H1 (cell line): ENCODE data around the gene SCGB1C2. TPM values are rescaled to one million over a fixed set of nuclear protein-coding genes. Genes with fewer than 3 reads are reported as not detected.

ENCODE experiments used
- CTCF ChIA-PET: fragments of 300-600 bp; sonication (Branson Sonifier 250); formaldehyde crosslinking; loops from one replicate; lab custom pipeline; 2021; ENCODE audit not compliant: partially characterized antibody; lab: Charles Lee
- POLR2A ChIA-PET: fragments of 300-600 bp; sonication (Branson Sonifier 250); formaldehyde crosslinking; loops from one replicate; lab custom pipeline; 2021; ENCODE audit warnings: inconsistent platforms; ENCODE audit not compliant: partially characterized antibody; lab: Charles Lee
- DNase-seq, 2 experiments: peaks; one replicate each; pipeline versions ENCODE4 v3.0.0 to v3.0.0-alpha.2; 2010 to 2022; ENCODE audit warnings: low spot score in 2 of 2, low read depth in 1 of 2, mixed read lengths in 1 of 2
- FAIRE-seq: peaks from 2 replicates; lab custom pipeline; 2011; peaks lifted over from hg19 to GRCh38; lab: Jason Lieb, UNC
- H2AFZ ChIP-seq: 2 replicates; pipeline ENCODE4 v1.8.1; 2012; ENCODE audit warnings: low read length, inconsistent platforms
- H2AK5ac ChIP-seq: 2 replicates; pipeline ENCODE4 v1.6.1; 2013; ENCODE audit warnings: low read depth, low read length
- H2BK120ac ChIP-seq: replicated peaks from 2 replicates; pipeline ENCODE3; 2013; ENCODE audit warnings: low read depth, low read length, inconsistent platforms
- H2BK12ac ChIP-seq: 2 replicates; pipeline ENCODE4 v1.6.1; 2013; ENCODE audit warnings: low read depth, low read length
- H2BK15ac ChIP-seq: 2 replicates; pipeline ENCODE4 v1.6.1; 2013; ENCODE audit warnings: low read length
- H2BK20ac ChIP-seq: 2 replicates; pipeline ENCODE4 v1.6.1; 2013; ENCODE audit warnings: low read length
- H2BK5ac ChIP-seq: 2 replicates; pipeline ENCODE4 v1.6.1; 2013; ENCODE audit warnings: low read depth, low read length
- H3K14ac ChIP-seq: 2 replicates; pipeline ENCODE4 v1.6.1; 2013; ENCODE audit warnings: inconsistent platforms; ENCODE audit not compliant: insufficient read length
- H3K18ac ChIP-seq: 2 replicates; pipeline ENCODE4 v1.6.1; 2013; ENCODE audit warnings: low read length; ENCODE audit errors: extremely low read depth
- H3K23ac ChIP-seq: 2 replicates; pipeline ENCODE4 v1.6.1; 2013; ENCODE audit warnings: inconsistent platforms; ENCODE audit not compliant: insufficient read length
- H3K23me2 ChIP-seq: 2 replicates; pipeline ENCODE4 v1.6.1; 2013; ENCODE audit warnings: low read depth, low read length
- H3K27ac ChIP-seq: 2 replicates; pipeline ENCODE4 v1.6.1; 2011; ENCODE audit warnings: low read depth, low read length, inconsistent platforms
- H3K27me3 ChIP-seq, 4 experiments: replicated peaks in 1 of 4; 1 replicate in 1 of 4; 2 replicates in 3 of 4; pipeline versions ENCODE4 v1.6.1 to v1.8.1; 2011 to 2013; ENCODE audit warnings: low read length in 3 of 4, mild to moderate bottlenecking in 3 of 4, inconsistent platforms in 2 of 4, mixed read lengths in 2 of 4, moderate library complexity in 1 of 4; ENCODE audit not compliant: control insufficient read depth in 3 of 4, insufficient read depth in 3 of 4; ENCODE audit errors: extremely low read depth in 1 of 4
- H3K36me3 ChIP-seq, 4 experiments: 2 replicates each; pipeline versions ENCODE4 v1.6.1 to v1.8.1; 2011 to 2013; ENCODE audit warnings: mild to moderate bottlenecking in 4 of 4, low read length in 3 of 4, moderate library complexity in 2 of 4, control low read depth in 1 of 4, inconsistent platforms in 1 of 4; ENCODE audit not compliant: insufficient read depth in 4 of 4, control insufficient read depth in 2 of 4
- H3K4ac ChIP-seq: replicated peaks from 2 replicates; pipeline ENCODE3; 2013; ENCODE audit warnings: low read length, low read depth, mixed read lengths, inconsistent platforms; ENCODE audit not compliant: insufficient read length
- H3K4me1 ChIP-seq, 4 experiments: replicated peaks in 1 of 4; 1 replicate in 1 of 4; 2 replicates in 3 of 4; pipeline versions ENCODE4 v1.6.1 to v1.8.1; 2011 to 2013; ENCODE audit warnings: low read length in 3 of 4, inconsistent platforms in 2 of 4, mixed read lengths in 1 of 4; ENCODE audit not compliant: insufficient read depth in 4 of 4, control insufficient read depth in 3 of 4
- H3K4me2 ChIP-seq, 2 experiments: 2 replicates each; pipeline versions ENCODE4 v1.6.1 to v1.8.1; 2011 to 2013; ENCODE audit warnings: low read depth in 2 of 2, low read length in 2 of 2, control low read depth in 1 of 2, inconsistent platforms in 1 of 2, mild to moderate bottlenecking in 1 of 2; ENCODE audit not compliant: insufficient read depth in 1 of 2
- H3K4me3 ChIP-seq, 4 experiments: fragments of 200-600, 300-600 bp in 1 of 4; sonication (generic), shearing (Covaris generic), sonication (Bioruptor Twin) in 1 of 4; 2 replicates each; pipeline versions ENCODE4 v1.5.1 to v1.8.1; 2011 to 2016; ENCODE audit warnings: low read length in 4 of 4, low read depth in 3 of 4, control low read depth in 2 of 4, inconsistent platforms in 2 of 4, mild to moderate bottlenecking in 2 of 4, mixed read lengths in 1 of 4, moderate library complexity in 1 of 4; ENCODE audit not compliant: insufficient read depth in 2 of 4; ENCODE audit errors: extremely low read depth in 1 of 4
- H3K56ac ChIP-seq: replicated peaks from 2 replicates; pipeline ENCODE3; 2013; ENCODE audit warnings: low read depth, mild to moderate bottlenecking, mixed read lengths, low read length, inconsistent platforms; ENCODE audit not compliant: insufficient read length
- H3K79me1 ChIP-seq: 2 replicates; pipeline ENCODE4 v1.6.1; 2013; ENCODE audit warnings: low read depth, low read length, control low read depth
- H3K79me2 ChIP-seq, 2 experiments: 2 replicates each; pipeline versions ENCODE4 v1.6.1 to v1.8.1; 2012 to 2013; ENCODE audit warnings: low read length in 2 of 2, mild to moderate bottlenecking in 2 of 2, inconsistent platforms in 1 of 2; ENCODE audit not compliant: insufficient read depth in 2 of 2, control insufficient read depth in 1 of 2
- H3K9ac ChIP-seq, 4 experiments: replicated peaks in 1 of 4; 1 replicate in 1 of 4; 2 replicates in 3 of 4; pipeline versions ENCODE4 v1.6.1 to v1.8.1; 2011 to 2013; ENCODE audit warnings: low read depth in 3 of 4, low read length in 3 of 4, control low read depth in 2 of 4, mild to moderate bottlenecking in 2 of 4, moderate library complexity in 2 of 4, inconsistent platforms in 1 of 4; ENCODE audit errors: extremely low read depth in 1 of 4
- H3K9me3 ChIP-seq, 2 experiments: 2 replicates each; pipeline versions ENCODE4 v1.6.1 to v1.8.1; 2012 to 2013; ENCODE audit warnings: mild to moderate bottlenecking in 2 of 2, moderate library complexity in 2 of 2, control low read depth in 1 of 2, inconsistent platforms in 1 of 2, low read depth in 1 of 2, low read length in 1 of 2, mixed read lengths in 1 of 2; ENCODE audit not compliant: insufficient read depth in 2 of 2
- H4K20me1 ChIP-seq, 2 experiments: replicated peaks in 1 of 2; 2 replicates each; pipeline versions ENCODE3 to v1.8.1; 2011 to 2013; ENCODE audit warnings: inconsistent platforms in 2 of 2, low read length in 2 of 2, mild to moderate bottlenecking in 1 of 2; ENCODE audit not compliant: insufficient read depth in 2 of 2, control insufficient read depth in 1 of 2
- H4K5ac ChIP-seq: 2 replicates; pipeline ENCODE4 v1.6.1; 2013; ENCODE audit warnings: low read length, low read depth, mixed read lengths, inconsistent platforms; ENCODE audit not compliant: insufficient read length
- H4K8ac ChIP-seq: 2 replicates; pipeline ENCODE4 v1.8.0; 2013; ENCODE audit warnings: mild to moderate bottlenecking, moderate library complexity, low read length, inconsistent platforms; ENCODE audit not compliant: insufficient read depth; ENCODE audit errors: extremely low read depth
- H4K91ac ChIP-seq: replicated peaks from 2 replicates; pipeline ENCODE3; 2013; ENCODE audit warnings: low read length, mixed read lengths, inconsistent platforms; ENCODE audit not compliant: insufficient read length
- FOSL1 ChIP-seq: IDR thresholded peaks from 2 replicates; pipeline ENCODE4 v1.6.1; 2011; ENCODE audit warnings: mild to moderate bottlenecking, low read depth, low read length, moderate library complexity; ENCODE audit not compliant: insufficient read depth
- JUN ChIP-seq: IDR thresholded peaks from 2 replicates; pipeline ENCODE4 v1.6.1; 2011; ENCODE audit warnings: low read depth, mild to moderate bottlenecking, improper control_type of control experiment, low read length
- PHF8 ChIP-seq: fragments of 200-600 bp; sonication (generic); conservative IDR thresholded peaks from 2 replicates; pipeline ENCODE4 v1.7.1; 2012; ENCODE audit warnings: low read depth, mild to moderate bottlenecking, inconsistent platforms, low read length, moderate library complexity
- TBP ChIP-seq: IDR thresholded peaks from 2 replicates; pipeline ENCODE4 v1.6.1; 2011; ENCODE audit warnings: low read depth, low read length, improper control_type of control experiment
- WGBS, 2 experiments: shearing (Covaris generic) in 1 of 2; methylation state at CpG; one replicate each; pipeline versions ENCODE4 v1.1.6 to v1.1.7; 2013 to 2015; ENCODE audit warnings: low lambda C conversion rate in 2 of 2, mixed read lengths in 2 of 2, inconsistent platforms in 1 of 2, low coverage in 1 of 2, missing lambda C conversion rate in 1 of 2; ENCODE audit not compliant: insufficient replicate concordance in 2 of 2, insufficient coverage in 1 of 2, insufficient read length in 1 of 2; ENCODE audit errors: extremely low coverage in 1 of 2, missing lambda C conversion rate in 1 of 2; 5-methylcytosine and 5-hydroxymethylcytosine counted together
- polyA plus RNA-seq, 7 experiments: library from polyadenylated mRNA; depleted of rRNA in 3 of 7; stranded (reverse) in 5 of 7; unstranded in 2 of 7; fragments of >200 nt in 5 of 7; fragments of 200-250 nt in 2 of 7; gene quantifications; 1 replicate in 5 of 7; 2 replicates in 1 of 7; 4 replicates in 1 of 7; pipeline versions ENCODE4 v1.2.1 to v1.2.3, GENCODE V29; 2011 to 2013; ENCODE audit warnings: missing spikeins in 2 of 7, mixed read lengths in 2 of 7
- total RNA-seq: library from RNA; stranded (reverse); fragmentation: NEBNext Ultra II Directional; extraction: Animal tissue kit (Norgen Biotek cat#: 25700); gene quantifications from 2 replicates; pipeline ENCODE4 v1.2.1, GENCODE V29; 2021

Gene SCGB1C2
- total and polyA plus RNA-seq, 2 of the 8 experiments (the other 6 are each of a cell fraction or from before 2014, with no cell fraction given) = not detected

DNA sequence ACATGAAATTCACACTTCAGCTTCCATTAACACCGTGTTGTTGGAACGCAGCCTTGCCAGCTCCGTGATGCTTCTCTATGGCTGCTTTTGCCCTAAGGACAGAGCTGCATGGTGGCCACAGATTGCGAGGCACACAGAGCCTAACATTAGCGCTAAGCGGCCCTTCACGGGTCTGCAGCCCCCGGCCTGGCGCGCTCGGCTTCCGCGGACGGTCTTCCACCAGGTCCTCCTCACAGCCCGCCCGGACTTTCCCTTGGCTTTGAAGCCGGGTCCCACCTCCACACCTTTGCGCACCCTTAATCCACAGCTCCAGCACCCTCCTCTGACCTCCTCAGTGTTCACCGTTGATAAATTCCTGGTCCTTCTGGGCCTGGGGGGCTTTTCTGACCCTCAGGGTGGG lies 19.6 kb downstream of the SCGB1C2 start:
- no peak overlapping the region for H3K14ac ChIP-seq
- no peak overlapping the region for H2BK120ac ChIP-seq
- no peak overlapping the region for H3K4ac ChIP-seq
- peaks cover 0 to 2% of the 10 kb centered on the region in 2 experiments for H4K20me1 ChIP-seq
- H4K8ac ChIP-seq = no peak overlapping the region
- H3K79me1 ChIP-seq = no peaks in the 10 kb centered on the region
- DNase-seq (no peak), FAIRE-seq (no peak)
- no peak overlapping the region for H3K23ac ChIP-seq
- H2BK20ac ChIP-seq = no peak overlapping the region
- H2AK5ac ChIP-seq = no peak overlapping the region
- no peaks in the 10 kb centered on the region for H3K4me1 ChIP-seq
- ChIA-PET CTCF (no interaction called here), POLR2A (interaction anchor here (1.1 kb wide), 1 partner anchor 11 kb away, joined by 3 read pairs; no protein-coding TSS in a partner anchor)
- no peak overlapping the region for H3K56ac ChIP-seq
- no peak overlapping the region for H2BK12ac ChIP-seq
- no peak overlapping the region for H2BK5ac ChIP-seq
- H2BK15ac ChIP-seq = no peak overlapping the region
- no peak overlapping the region for H4K5ac ChIP-seq
- H3K23me2 ChIP-seq = no peaks in the 10 kb centered on the region
- 89% methylated on average over 19 of the region's 19 CpGs; no CpG with 5 or more reads in 1 of the 2 experiments for WGBS, 2 experiments
- H2AFZ ChIP-seq = no peak overlapping the region
- no peak overlapping the region for H4K91ac ChIP-seq
- no peak overlapping the region for H3K27ac ChIP-seq
- H3K9me3 ChIP-seq = no peaks in the 10 kb centered on the region; a peak in 1 of 4 replicates
- no peaks in the 10 kb centered on the region for H3K36me3 ChIP-seq
- H3K27me3 ChIP-seq = no peaks in the 10 kb centered on the region
- no peak overlapping the region for H3K9ac ChIP-seq
- no peak overlapping the region for H3K4me2 ChIP-seq
- no peak overlapping the region for H3K18ac ChIP-seq
- no peaks in the 10 kb centered on the region for H3K79me2 ChIP-seq
- H3K4me3 ChIP-seq = no peak overlapping the region
- TF ChIP-seq JUN (no peak), TBP (no peak), PHF8 (no peak), FOSL1 (no peak)
